ENCODE measurements around the gene SACM1L.

Gene SACM1L

DNA sequence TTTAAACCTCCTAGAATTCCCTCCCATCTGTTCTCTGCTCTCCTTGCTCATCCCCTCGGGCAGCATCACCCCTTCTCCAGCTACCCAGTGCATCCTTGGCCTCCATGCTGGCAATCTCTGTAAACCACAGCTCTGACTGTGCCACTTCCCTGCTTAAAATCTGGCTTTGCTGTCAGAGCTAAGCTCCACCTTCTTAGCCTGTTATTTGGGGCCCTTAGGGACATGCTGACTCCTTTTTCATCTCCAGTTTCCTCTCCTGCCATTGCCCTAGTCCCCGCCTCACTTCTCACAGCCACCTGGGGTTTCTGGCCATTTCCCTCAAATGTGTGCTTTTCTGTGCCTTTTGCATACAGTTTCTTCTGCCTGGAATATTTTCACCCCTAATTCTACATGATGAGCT is 101.4 kb downstream of the SACM1L start:
- DNase-seq = no peak

- DNase-seq = no peak
These were observed 102.8 kb downstream of the SACM1L start for GRCh38 chr3:45792036-45792435.

- DNase-seq = no peak
These were observed 103.4 kb downstream of the SACM1L start for GRCh38 chr3:45792516-45793172.

DNA sequence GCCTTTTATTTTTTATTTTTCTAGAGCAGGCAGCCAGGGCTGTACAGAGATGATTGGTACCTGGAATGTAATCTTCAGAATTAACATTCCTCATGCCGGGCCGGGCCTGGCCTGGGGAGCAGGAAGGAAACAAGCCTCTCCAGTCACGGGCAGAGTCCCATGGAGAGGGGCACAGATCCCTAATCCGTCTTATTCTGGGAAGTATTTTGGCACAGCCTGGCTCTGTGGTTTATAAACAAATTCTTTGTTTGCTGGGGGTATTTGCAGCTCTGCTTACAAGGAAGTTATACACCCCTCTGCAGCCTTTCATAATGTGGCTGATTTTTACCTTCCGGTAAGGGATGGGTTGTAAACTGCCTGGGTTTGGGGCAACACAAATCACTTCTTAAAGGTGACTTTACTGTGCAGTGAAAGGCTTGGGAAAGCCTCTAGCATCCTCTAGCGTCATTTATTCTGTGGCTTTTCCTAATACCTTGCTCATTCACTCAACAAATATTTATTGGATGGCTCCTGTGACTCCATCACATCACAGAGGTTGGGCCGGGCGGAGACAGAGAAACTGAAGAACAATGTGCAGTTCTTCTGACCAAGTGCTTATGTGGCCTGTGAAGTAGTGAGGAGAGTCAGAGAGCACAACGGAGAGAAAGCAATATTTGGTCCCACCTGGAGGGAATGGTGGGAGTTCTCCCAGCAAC is 104.4 kb downstream of the SACM1L start:
- no peak for DNase-seq

- no peak for DNase-seq
These were observed 105.0 kb downstream of the SACM1L start for GRCh38 chr3:45794177-45794560.

GRCh38 chr3:45794660-45795059 is 105.5 kb downstream of the SACM1L start:
- DNase-seq = no peak

Data from SHP77 (cell line).